A549 (cell line): Measurements from ENCODE around the gene RETREG1. TPM values are rescaled to one million over a fixed set of nuclear protein-coding genes. Genes with fewer than 3 reads are reported as not detected.

ENCODE experiments used
- ATAC-seq, 2 experiments: fragments of 200-7000 bp in 1 of 2; fragments of >200 bp in 1 of 2; cut with Nextera tagmentation in 1 of 2; cut with Tn5 transposase in 1 of 2; 3 replicates each; pipeline versions ENCODE4 v1.8.0 to v1.9.1; 2018 to 2020; ENCODE audit warnings: mild to moderate bottlenecking in 1 of 2, moderate library complexity in 1 of 2
- CTCF ChIA-PET: fragments of 300-600 bp; sonication (Branson Sonifier 250); formaldehyde crosslinking; extraction: SDS; loops from one replicate; lab custom pipeline; 2021; ENCODE audit warnings: antibody characterized with exemption, inconsistent platforms; lab: Yijun Ruan, JAX
- POLR2A ChIA-PET: fragments of 350-600 bp; formaldehyde crosslinking; extraction: SDS; loops from one replicate; lab custom pipeline; 2021; ENCODE audit warnings: antibody characterized with exemption, inconsistent platforms; lab: Yijun Ruan, JAX
- DNase-seq, 2 experiments: peaks; one replicate each; pipeline versions ENCODE4 v3.0.0 to v3.0.0-alpha.2; 2011 to 2016; ENCODE audit warnings: low read depth in 1 of 2, low spot score in 1 of 2
- FAIRE-seq: peaks from 2 replicates; lab custom pipeline; 2011; peaks lifted over from hg19 to GRCh38; lab: Jason Lieb, UNC
- H3K27ac ChIP-seq, 2 experiments: fragments of >200 bp; sonication (Bioruptor Twin); formaldehyde crosslinking; 3 replicates each; pipeline ENCODE4 v1.5.1; 2016 to 2017
- H3K4me1 ChIP-seq: fragments of >200 bp; sonication (Bioruptor Twin); formaldehyde crosslinking; 3 replicates; pipeline ENCODE4 v1.6.1; 2016
- H3K4me2 ChIP-seq: fragments of >200 bp; sonication (Bioruptor Twin); formaldehyde crosslinking; 3 replicates; pipeline ENCODE4 v1.6.1; 2016
- H3K4me3 ChIP-seq: fragments of >200 bp; sonication (Bioruptor Twin); formaldehyde crosslinking; 3 replicates; pipeline ENCODE4 v1.5.1; 2016
- H3K9me3 ChIP-seq: fragments of >200 bp; sonication (Bioruptor Twin); formaldehyde crosslinking; 3 replicates; pipeline ENCODE4 v1.6.1; 2016
- BCL3 ChIP-seq: fragments of >200 bp; sonication (Bioruptor Twin); formaldehyde crosslinking; IDR thresholded peaks from 3 replicates; pipeline ENCODE4 v1.6.1; 2016
- CBX2 ChIP-seq: fragments of 200-600 bp; sonication (generic); IDR thresholded peaks from 2 replicates; pipeline ENCODE4 v1.6.1; 2016; ENCODE audit warnings: low read depth, mild to moderate bottlenecking, borderline replicate concordance
- CBX8 ChIP-seq: fragments of 200-600 bp; sonication (generic); IDR thresholded peaks from 2 replicates; pipeline ENCODE4 v1.6.1; 2016
- CHD4 ChIP-seq: fragments of 200-600 bp; sonication (generic); IDR thresholded peaks from 2 replicates; pipeline ENCODE4 v1.6.1; 2016; ENCODE audit warnings: antibody characterized with exemption, mild to moderate bottlenecking, borderline replicate concordance
- ESRRA ChIP-seq: fragments of 150-350 bp; IDR thresholded peaks from 2 replicates; pipeline ENCODE4 v1.6.1; 2014; ENCODE audit warnings: mild to moderate bottlenecking, low read length, borderline replicate concordance
- FOSB ChIP-seq: fragments of 250-450 bp; sonication (Bioruptor Pico); IDR thresholded peaks from 2 replicates; pipeline ENCODE4 v1.5.0; 2020; ENCODE audit warnings: mild to moderate bottlenecking, moderate library complexity
- FOSL2 ChIP-seq, 2 experiments: fragments of 450-650 bp in 1 of 2; fragments of >200 bp in 1 of 2; sonication (Bioruptor Twin) in 1 of 2; formaldehyde crosslinking; IDR thresholded peaks; 2 replicates each; pipeline versions ENCODE4 v1.5.0 to v1.6.1; 2016 to 2020; ENCODE audit warnings: mild to moderate bottlenecking in 1 of 2, moderate library complexity in 1 of 2
- HDAC2 ChIP-seq: fragments of 200-600 bp; sonication (generic); IDR thresholded peaks from 2 replicates; pipeline ENCODE4 v1.6.1; 2016
- HES2 ChIP-seq: fragments of >200 bp; sonication (Bioruptor Twin); formaldehyde crosslinking; IDR thresholded peaks from 2 replicates; pipeline ENCODE4 v1.6.1; 2016
- HOXA7 ChIP-seq: fragments of 250-450 bp; sonication (Bioruptor Pico); IDR thresholded peaks from 2 replicates; pipeline ENCODE4 v1.5.0; 2020; ENCODE audit warnings: mild to moderate bottlenecking, moderate library complexity
- JUN ChIP-seq, 2 experiments: fragments of >200 bp; sonication (Bioruptor Twin); formaldehyde crosslinking; IDR thresholded peaks; 2 replicates in 1 of 2; 3 replicates in 1 of 2; pipeline ENCODE4 v1.6.1; 2016 to 2017
- JUNB ChIP-seq: fragments of >200 bp; sonication (Bioruptor Twin); formaldehyde crosslinking; IDR thresholded peaks from 2 replicates; pipeline ENCODE4 v1.6.1; 2016
- MAZ ChIP-seq: fragments of 150-350 bp; IDR thresholded peaks from 2 replicates; pipeline ENCODE4 v1.6.1; 2014; ENCODE audit warnings: antibody characterized with exemption, low read depth, low read length, borderline replicate concordance
- NPAS2 ChIP-seq: fragments of 250-450 bp; sonication (Bioruptor Pico); IDR thresholded peaks from 2 replicates; pipeline ENCODE4 v1.8.0; 2022; ENCODE audit warnings: mild to moderate bottlenecking, moderate library complexity, borderline replicate concordance
- PHF8 ChIP-seq: fragments of 200-600 bp; sonication (generic); IDR thresholded peaks from 2 replicates; pipeline ENCODE4 v1.6.1; 2016; ENCODE audit warnings: low read depth, mild to moderate bottlenecking, antibody characterized with exemption, moderate library complexity, borderline replicate concordance
- POLR2A ChIP-seq: IDR thresholded peaks from 2 replicates; pipeline ENCODE4 v1.6.1; 2012; ENCODE audit warnings: mild to moderate bottlenecking, low read length
- REST ChIP-seq: fragments of 200-600 bp; sonication (generic); IDR thresholded peaks from 2 replicates; pipeline ENCODE4 v1.6.1; 2016; ENCODE audit warnings: antibody characterized with exemption, mild to moderate bottlenecking, moderate library complexity
- RNF2 ChIP-seq: fragments of 200-600 bp; sonication (generic); IDR thresholded peaks from 2 replicates; pipeline ENCODE4 v1.6.1; 2016; ENCODE audit warnings: low read depth, mild to moderate bottlenecking, antibody characterized with exemption, moderate library complexity, borderline replicate concordance
- TP53 ChIP-seq: fragments of 250-450 bp; sonication (Bioruptor Pico); IDR thresholded peaks from 2 replicates; pipeline ENCODE4 v1.5.0; 2021; ENCODE audit warnings: mild to moderate bottlenecking, moderate library complexity
- ZFP36 ChIP-seq: fragments of 450-650 bp; IDR thresholded peaks from 2 replicates; pipeline ENCODE4 v1.6.1; 2014; ENCODE audit warnings: borderline replicate concordance; ENCODE audit not compliant: partially characterized antibody
- WGBS: methylation state at CpG from one replicate; pipeline ENCODE4 v1.1.6; 2017; ENCODE audit errors: missing lambda C conversion rate; 5-methylcytosine and 5-hydroxymethylcytosine counted together
- polyA plus RNA-seq, 4 experiments: library from polyadenylated mRNA; depleted of rRNA in 3 of 4; stranded (reverse); fragments of >200 nt; fragmentation: RNase III in 1 of 4; extraction: RNeasy Plus Mini Kit Qiagen cat#74134 plus additional on column Dnase treatment in 1 of 4; gene quantifications; 2 replicates in 3 of 4; 3 replicates in 1 of 4; pipeline ENCODE4 v1.2.3, GENCODE V29; 2011 to 2017

Gene RETREG1
- polyA plus RNA-seq, 2 of the 4 experiments (the other 2 are of a cell fraction): 2.1 to 3.4 TPM

- WGBS: 70% methylated on average over 3 of the region's 3 CpGs
- CTCF ChIA-PET: interaction anchor here (0.8 kb wide), 1 partner anchor 21 kb away, joined by 3 read pairs; no protein-coding TSS in a partner anchor
These were observed 8.3 kb upstream of the RETREG1 start for GRCh38 chr5:16625096-16625495.

GRCh38 chr5:16619136-16619535, 2.3 kb upstream of the RETREG1 start:
- Histone ChIP-seq H3K4me1 (peaks cover 6% of the 10 kb centered on the region), H3K4me3 (no peak overlapping the region), H3K9me3 (no peaks in the 10 kb centered on the region), H3K4me2 (no peak overlapping the region), H3K27ac (no peak overlapping the region)
- TF ChIP-seq PHF8 (no peak), CHD4 (no peak), ESRRA (no peak), ZFP36 (no peak), POLR2A (no peak), JUN (IDR thresholded peaks at IDR 0.05) (no peak), BCL3 (no peak), HOXA7 (CRISPR knock-in tag) (no peak), CBX8 (no peak), NPAS2 (no peak), JUNB (no peak), FOSL2 (IDR thresholded peaks at IDR 0.05) (no peak), FOSL2 (CRISPR knock-in tag; IDR thresholded peaks at IDR 0.05) (no peak), RNF2 (no peak), FOSB (no peak), REST (no peak)
- POLR2A ChIA-PET: interaction anchor here (0.6 kb wide), 1 partner anchor 450 kb away, joined by 5 read pairs; no protein-coding TSS in a partner anchor
- 54% methylated on average over 2 of the region's 2 CpGs for WGBS
- DNase-seq (no peak), FAIRE-seq (no peak), ATAC-seq (no peak)
- CTCF ChIA-PET: interaction anchor here (1.0 to 1.1 kb wide), 2 partner anchors 40 to 48 kb away, joined by 3 to 4 read pairs; no protein-coding TSS in a partner anchor

More at GRCh38 chr5:16625096-16625495, 8.3 kb upstream of the RETREG1 start:
- no peak overlapping the region for H3K27ac ChIP-seq
- H3K4me1 ChIP-seq: no peaks in the 10 kb centered on the region
- H3K4me2 ChIP-seq: no peak overlapping the region
- POLR2A ChIA-PET: no interaction called here
- FAIRE-seq (no peak), DNase-seq (no peak), ATAC-seq (no peak)
- H3K4me3 ChIP-seq: no peak overlapping the region
- H3K9me3 ChIP-seq: no peaks in the 10 kb centered on the region; the same call in 2 of the 3 replicates
- TF ChIP-seq MAZ: no peak
- TF ChIP-seq HES2: no peak
- no peak for TF ChIP-seq CBX2
- TF ChIP-seq HDAC2: no peak
- TF ChIP-seq FOSB: no peak
- no peak for TF ChIP-seq TP53 (CRISPR knock-in tag)
